Measurements from ENCODE around the gene C16orf96.

C16orf96 gene

DNA sequence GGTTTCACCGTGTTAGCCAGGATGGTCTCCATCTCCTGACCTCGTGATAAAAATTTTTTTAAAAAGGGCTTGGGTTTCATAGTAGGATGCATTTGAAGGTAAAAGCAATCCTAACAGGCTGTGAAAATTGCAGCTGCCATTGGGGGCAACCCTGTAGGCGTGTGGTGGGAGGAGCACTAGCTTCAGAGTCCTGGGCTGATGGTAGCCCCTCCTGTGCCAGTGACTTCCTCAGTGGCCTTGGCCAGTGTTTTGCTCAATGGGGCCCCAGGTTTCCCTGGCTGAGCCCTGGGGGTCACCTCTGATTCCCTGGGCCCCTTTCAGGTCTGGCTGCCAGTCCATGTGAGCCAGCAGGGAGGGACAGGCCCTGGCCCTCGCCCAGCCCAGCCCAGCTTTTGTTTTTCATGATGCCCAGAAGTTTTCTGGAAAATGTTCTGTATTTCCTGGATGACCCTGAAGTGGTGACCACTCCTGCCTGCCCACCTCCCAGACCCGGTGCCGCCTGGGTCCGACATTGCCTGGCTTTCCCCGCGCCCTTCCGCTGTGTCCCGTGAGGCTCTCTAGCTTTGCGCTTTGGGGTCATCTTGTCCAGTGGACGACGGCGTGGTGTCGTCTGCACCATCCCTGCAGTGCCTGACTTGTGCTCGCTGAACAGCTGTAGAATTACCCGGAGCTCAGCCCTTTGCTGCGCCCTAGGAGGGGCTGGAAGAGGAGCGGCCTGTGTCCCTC, 77.9 kb downstream of the C16orf96 start (continued):
- TF ChIP-seq ZNF184 (tag by site-specific recombination; IDR thresholded peaks at IDR 0.05) (no peak), KLF10 (tag by site-specific recombination; IDR thresholded peaks at IDR 0.05) (no peak), ZBTB26 (tag by site-specific recombination; optimal IDR thresholded peaks at IDR 0.05) (no peak), ZNF404 (tag by site-specific recombination; IDR thresholded peaks at IDR 0.05) (no peak), HIC1 (tag by site-specific recombination; IDR thresholded peaks at IDR 0.05) (no peak), ZNF658 (tag by site-specific recombination; IDR thresholded peaks at IDR 0.05) (no peak)

GRCh38 chr16:4634768-4635167, 78.6 kb downstream of the C16orf96 start:
- Histone ChIP-seq H3K9me3 (ENCODE audit: control insufficient read depth, insufficient read depth, low read depth, low read length) (no peaks in the 10 kb centered on the region), H3K36me3 (ENCODE audit: control insufficient read depth in 2 of 2, insufficient read depth in 1 of 2, low read length in 2 of 2) (peaks cover 0 to 22% of the 10 kb centered on the region in 2 experiments; a peak in 2 of 3 replicates), H3K27ac (ENCODE audit: extremely low read depth, low read depth, low read length) (no peak overlapping the region), H3K4me1 (ENCODE audit: control insufficient read depth, insufficient read depth, low read length) (no peaks in the 10 kb centered on the region), H3K4me3 (ENCODE audit: low read depth, low read length) (no peak overlapping the region)
- ChIA-PET CTCF (no interaction called here), POLR2A (interaction anchor here (1.1 kb wide), 1 partner anchor 16 kb away, joined by 3 read pairs; no protein-coding TSS in a partner anchor)
- TF ChIP-seq ZNF530 (tag by site-specific recombination; IDR thresholded peaks at IDR 0.05; ENCODE audit: low read depth) (no peak), ZNF792 (tag by site-specific recombination; IDR thresholded peaks at IDR 0.05) (no peak), ZNF776 (tag by site-specific recombination; IDR thresholded peaks at IDR 0.05; ENCODE audit: borderline replicate concordance) (no peak), ATF2 (tag by site-specific recombination; IDR thresholded peaks at IDR 0.05; ENCODE audit: low read depth) (no peak), ZNF394 (tag by site-specific recombination; IDR thresholded peaks at IDR 0.05; ENCODE audit: borderline replicate concordance) (no peak)

DNA sequence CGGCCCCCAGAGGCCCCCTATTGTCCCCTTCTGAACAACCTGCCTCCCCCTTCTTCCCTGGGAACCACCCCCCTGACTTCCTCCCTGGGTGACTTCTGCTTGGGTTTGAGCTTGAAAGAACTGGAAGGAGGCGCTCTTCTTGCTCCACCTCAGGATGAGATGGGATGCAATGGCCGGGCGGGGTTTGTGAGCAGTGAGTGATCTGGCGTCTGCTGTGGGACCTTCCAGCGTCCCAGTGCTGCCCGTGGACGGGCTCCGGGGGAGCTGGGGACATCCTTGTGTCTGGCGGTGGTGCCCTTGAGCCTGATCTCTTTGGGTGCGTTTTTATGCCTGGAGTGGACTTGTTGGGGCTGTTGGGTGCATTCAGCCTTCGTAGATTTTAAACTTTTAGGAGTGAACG, 80.1 kb downstream of the C16orf96 start:
- H3K4me3 ChIP-seq (ENCODE audit: low read depth, low read length): no peak overlapping the region
- no peaks in the 10 kb centered on the region for H3K4me1 ChIP-seq (ENCODE audit: control insufficient read depth, insufficient read depth, low read length)
- no peak overlapping the region for H3K27ac ChIP-seq (ENCODE audit: extremely low read depth, low read depth, low read length)
- CTCF ChIA-PET: no interaction called here
- no peaks in the 10 kb centered on the region for H3K9me3 ChIP-seq (ENCODE audit: control insufficient read depth, insufficient read depth, low read depth, low read length)
- H3K36me3 ChIP-seq (ENCODE audit: control insufficient read depth in 2 of 2, insufficient read depth in 1 of 2, low read length in 2 of 2): peaks cover 0 to 27% of the 10 kb centered on the region in 2 experiments; a peak in 2 of 3 replicates
- POLR2A ChIA-PET: no interaction called here
- TF ChIP-seq ZNF214 (tag by site-specific recombination; IDR thresholded peaks at IDR 0.05; ENCODE audit: borderline replicate concordance) (no peak), KLF16 (tag by site-specific recombination; IDR thresholded peaks at IDR 0.05) (no peak), ZNF133 (tag by site-specific recombination; IDR thresholded peaks at IDR 0.05) (no peak), ZNF621 (tag by site-specific recombination; IDR thresholded peaks at IDR 0.05) (no peak), ZSCAN5A (tag by site-specific recombination; IDR thresholded peaks at IDR 0.05) (no peak), ZNF580 (tag by site-specific recombination; IDR thresholded peaks at IDR 0.05) (no peak), ZNF37A (tag by site-specific recombination; IDR thresholded peaks at IDR 0.05) (no peak), ZBTB21 (tag by site-specific recombination; IDR thresholded peaks at IDR 0.05) (no peak), SP2 (tag by site-specific recombination; IDR thresholded peaks at IDR 0.05) (no peak), ZEB2 (tag by site-specific recombination; IDR thresholded peaks at IDR 0.05) (no peak)
- TF ChIP-seq, protein P1, sequence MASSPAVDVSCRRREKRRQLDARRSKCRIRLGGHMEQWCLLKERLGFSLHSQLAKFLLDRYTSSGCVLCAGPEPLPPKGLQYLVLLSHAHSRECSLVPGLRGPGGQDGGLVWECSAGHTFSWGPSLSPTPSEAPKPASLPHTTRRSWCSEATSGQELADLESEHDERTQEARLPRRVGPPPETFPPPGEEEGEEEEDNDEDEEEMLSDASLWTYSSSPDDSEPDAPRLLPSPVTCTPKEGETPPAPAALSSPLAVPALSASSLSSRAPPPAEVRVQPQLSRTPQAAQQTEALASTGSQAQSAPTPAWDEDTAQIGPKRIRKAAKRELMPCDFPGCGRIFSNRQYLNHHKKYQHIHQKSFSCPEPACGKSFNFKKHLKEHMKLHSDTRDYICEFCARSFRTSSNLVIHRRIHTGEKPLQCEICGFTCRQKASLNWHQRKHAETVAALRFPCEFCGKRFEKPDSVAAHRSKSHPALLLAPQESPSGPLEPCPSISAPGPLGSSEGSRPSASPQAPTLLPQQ (tag by site-specific recombination; IDR thresholded peaks at IDR 0.05): no peak
- TF ChIP-seq, protein P2, sequence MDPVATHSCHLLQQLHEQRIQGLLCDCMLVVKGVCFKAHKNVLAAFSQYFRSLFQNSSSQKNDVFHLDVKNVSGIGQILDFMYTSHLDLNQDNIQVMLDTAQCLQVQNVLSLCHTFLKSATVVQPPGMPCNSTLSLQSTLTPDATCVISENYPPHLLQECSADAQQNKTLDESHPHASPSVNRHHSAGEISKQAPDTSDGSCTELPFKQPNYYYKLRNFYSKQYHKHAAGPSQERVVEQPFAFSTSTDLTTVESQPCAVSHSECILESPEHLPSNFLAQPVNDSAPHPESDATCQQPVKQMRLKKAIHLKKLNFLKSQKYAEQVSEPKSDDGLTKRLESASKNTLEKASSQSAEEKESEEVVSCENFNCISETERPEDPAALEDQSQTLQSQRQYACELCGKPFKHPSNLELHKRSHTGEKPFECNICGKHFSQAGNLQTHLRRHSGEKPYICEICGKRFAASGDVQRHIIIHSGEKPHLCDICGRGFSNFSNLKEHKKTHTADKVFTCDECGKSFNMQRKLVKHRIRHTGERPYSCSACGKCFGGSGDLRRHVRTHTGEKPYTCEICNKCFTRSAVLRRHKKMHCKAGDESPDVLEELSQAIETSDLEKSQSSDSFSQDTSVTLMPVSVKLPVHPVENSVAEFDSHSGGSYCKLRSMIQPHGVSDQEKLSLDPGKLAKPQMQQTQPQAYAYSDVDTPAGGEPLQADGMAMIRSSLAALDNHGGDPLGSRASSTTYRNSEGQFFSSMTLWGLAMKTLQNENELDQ (tag by site-specific recombination; IDR thresholded peaks at IDR 0.05; ENCODE audit: low read depth): no peak

All from HEK293 (cell line).